Bronchial epithelial cell (primary cell): Measurements from ENCODE around the gene RNF39. TPM values are rescaled to one million over a fixed set of nuclear protein-coding genes. Genes with fewer than 3 reads are reported as not detected.
"Not testable (repeated sequence)": the region's sequence is repeated elsewhere in the genome, so short reads cannot be mapped to it uniquely, and the experiment has no call there.

Experiments
- DNase-seq: peaks from one replicate; pipeline ENCODE4 v3.0.0-alpha.2; 2010; ENCODE audit warnings: low read depth
- FAIRE-seq: peaks from 2 replicates; lab custom pipeline; 2011; peaks lifted over from hg19 to GRCh38; lab: Jason Lieb, UNC
- H3K27me3 ChIP-seq: 2 replicates; pipeline ENCODE4 v1.5.1; 2011; ENCODE audit warnings: low read length; ENCODE audit not compliant: control insufficient read depth, insufficient read depth
- H3K36me3 ChIP-seq: 2 replicates; pipeline ENCODE4 v1.5.1; 2011; ENCODE audit warnings: low read length; ENCODE audit not compliant: control insufficient read depth, insufficient read depth
- H3K4me3 ChIP-seq: 2 replicates; pipeline ENCODE4 v1.5.1; 2011; ENCODE audit warnings: mild to moderate bottlenecking, low read depth, low read length, control low read depth
- CTCF ChIP-seq: IDR thresholded peaks from 2 replicates; pipeline ENCODE4 v1.5.1; 2011; ENCODE audit warnings: mild to moderate bottlenecking, moderate library complexity, low read length, control low read depth, inconsistent platforms; ENCODE audit not compliant: insufficient read depth, severe bottlenecking
- total RNA-seq: library from RNA; depleted of rRNA; stranded (reverse); fragments of >200 nt; gene quantifications from 2 replicates; pipeline ENCODE4 v1.2.1, GENCODE V29; 2014

The RNF39 gene
- total RNA-seq, 1 donor from 2014 or later = 1.6 TPM

- FAIRE-seq (no peak), DNase-seq (no peak)
Observed at GRCh38 chr6:30031381-30031780, 44.2 kb downstream of the RNF39 start.

GRCh38 chr6:30029588-30029987 is 46.0 kb downstream of the RNF39 start:
- no peak for TF ChIP-seq CTCF
- no peak for DNase-seq
- no peaks in the 10 kb centered on the region for H3K27me3 ChIP-seq
- no peak overlapping the region for H3K4me3 ChIP-seq
- no peak for FAIRE-seq
- H3K36me3 ChIP-seq = no peaks in the 10 kb centered on the region

More at GRCh38 chr6:30031381-30031780, 44.2 kb downstream of the RNF39 start:
- H3K36me3 ChIP-seq = peaks cover 3% of the 10 kb centered on the region
- H3K27me3 ChIP-seq = no peaks in the 10 kb centered on the region
- no peak for TF ChIP-seq CTCF
- H3K4me3 ChIP-seq = no peak overlapping the region

- no peak overlapping the region for H3K4me3 ChIP-seq
- FAIRE-seq (no peak), DNase-seq (no peak)
Observed at GRCh38 chr6:30025186-30025585, 50.4 kb downstream of the RNF39 start.

GRCh38 chr6:30022712-30023111 is 52.9 kb downstream of the RNF39 start:
- H3K4me3 ChIP-seq, FAIRE-seq, H3K36me3 ChIP-seq, H3K27me3 ChIP-seq, DNase-seq: not testable (repeated sequence)

More at GRCh38 chr6:30025186-30025585, 50.4 kb downstream of the RNF39 start:
- Histone ChIP-seq H3K27me3 (no peaks in the 10 kb centered on the region), H3K36me3 (no peaks in the 10 kb centered on the region)
- no peak for TF ChIP-seq CTCF

GRCh38 chr6:30022189-30022588 is 53.4 kb downstream of the RNF39 start:
- no peak for TF ChIP-seq CTCF
- no peak for FAIRE-seq
- Histone ChIP-seq H3K4me3 (no peak overlapping the region), H3K36me3 (no peaks in the 10 kb centered on the region), H3K27me3 (no peaks in the 10 kb centered on the region)
- DNase-seq = no peak

- Histone ChIP-seq H3K36me3 (no peaks in the 10 kb centered on the region), H3K27me3 (no peaks in the 10 kb centered on the region), H3K4me3 (no peak overlapping the region)
- no peak for FAIRE-seq
- TF ChIP-seq CTCF = no peak
- DNase-seq = no peak
Observed at GRCh38 chr6:30020626-30021025, 54.9 kb downstream of the RNF39 start.

Other genes with a start within 250 kb of the RNF39 start
- 4.9 and 13.2 TPM in 2 replicates for gene HLA-G, start 247.9 kb downstream of the RNF39 start, total RNA-seq
- gene HLA-A, start 133.2 kb downstream of the RNF39 start, total RNA-seq = 268 and 707 TPM in 2 replicates
- gene POLR1H, start 14.5 kb downstream of the RNF39 start, total RNA-seq = 49.0 and 62.1 TPM in 2 replicates
- 19.0 and 23.4 TPM in 2 replicates for gene PPP1R11, start 8.6 kb downstream of the RNF39 start, total RNA-seq
- gene TRIM31, start 37.3 kb upstream of the RNF39 start, total RNA-seq = 0.13 TPM in 1 of 2 replicates, not detected in the other
- gene TRIM40, start 60.4 kb upstream of the RNF39 start, total RNA-seq = not detected in 2 replicates
- not detected in 2 replicates for gene TRIM10, start 85.4 kb upstream of the RNF39 start, total RNA-seq
- not detected in 2 replicates for gene TRIM15, start 87.8 kb upstream of the RNF39 start, total RNA-seq
- gene TRIM26, start 137.6 kb upstream of the RNF39 start, total RNA-seq = 24.7 and 50.2 TPM in 2 replicates